GM23338 (cell line): ENCODE data around the gene TMEM44.

Source experiments
- JUNB ChIP-seq: IDR thresholded peaks from one replicate; pipeline ENCODE4 v1.6.1; 2016; ENCODE audit warnings: antibody characterized with exemption; ENCODE audit not compliant: unreplicated experiment
- TF ChIP-seq, protein P1 (sequence below), 2 experiments: fragments of 200-600 bp in 1 of 2; sonication (generic) in 1 of 2; conservative IDR thresholded peaks; 2 replicates each; pipeline versions ENCODE4 v1.5.1 to v1.6.1; 2016 to 2017; ENCODE audit warnings: antibody characterized with exemption in 2 of 2, low read depth in 2 of 2, mild to moderate bottlenecking in 2 of 2, moderate library complexity in 1 of 2

DNA sequence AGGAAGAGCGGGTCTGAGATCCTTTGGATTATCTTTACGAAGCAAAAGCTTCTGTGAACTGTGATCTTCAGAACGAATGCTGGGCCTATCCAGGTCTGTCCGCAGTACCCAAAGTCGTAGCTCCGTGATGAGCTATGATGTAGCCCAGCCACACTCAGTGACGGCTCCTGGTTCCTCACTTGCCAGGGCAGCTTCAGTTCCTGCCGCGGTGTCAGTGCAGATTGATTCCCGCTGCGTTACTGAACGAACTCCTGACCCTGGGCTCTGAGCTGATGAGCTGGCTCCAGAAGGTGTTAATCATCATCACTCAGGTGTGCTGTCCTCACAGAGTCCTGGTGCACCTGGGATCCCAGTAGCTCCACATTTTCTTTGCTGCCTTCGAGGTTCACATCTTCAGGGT is 45.0 kb downstream of the TMEM44 start:
- TF ChIP-seq, protein P1, sequence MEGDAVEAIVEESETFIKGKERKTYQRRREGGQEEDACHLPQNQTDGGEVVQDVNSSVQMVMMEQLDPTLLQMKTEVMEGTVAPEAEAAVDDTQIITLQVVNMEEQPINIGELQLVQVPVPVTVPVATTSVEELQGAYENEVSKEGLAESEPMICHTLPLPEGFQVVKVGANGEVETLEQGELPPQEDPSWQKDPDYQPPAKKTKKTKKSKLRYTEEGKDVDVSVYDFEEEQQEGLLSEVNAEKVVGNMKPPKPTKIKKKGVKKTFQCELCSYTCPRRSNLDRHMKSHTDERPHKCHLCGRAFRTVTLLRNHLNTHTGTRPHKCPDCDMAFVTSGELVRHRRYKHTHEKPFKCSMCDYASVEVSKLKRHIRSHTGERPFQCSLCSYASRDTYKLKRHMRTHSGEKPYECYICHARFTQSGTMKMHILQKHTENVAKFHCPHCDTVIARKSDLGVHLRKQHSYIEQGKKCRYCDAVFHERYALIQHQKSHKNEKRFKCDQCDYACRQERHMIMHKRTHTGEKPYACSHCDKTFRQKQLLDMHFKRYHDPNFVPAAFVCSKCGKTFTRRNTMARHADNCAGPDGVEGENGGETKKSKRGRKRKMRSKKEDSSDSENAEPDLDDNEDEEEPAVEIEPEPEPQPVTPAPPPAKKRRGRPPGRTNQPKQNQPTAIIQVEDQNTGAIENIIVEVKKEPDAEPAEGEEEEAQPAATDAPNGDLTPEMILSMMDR (conservative IDR thresholded peaks at IDR 0.05; ENCODE audit: low read depth in 2 of 2) = no peak
- no peak for TF ChIP-seq JUNB
